Neuronal stem cell (in vitro differentiated cells): ENCODE results near the gene KANSL1.
"Not testable (repeated sequence)": the region's sequence is repeated elsewhere in the genome, so short reads cannot be mapped to it uniquely, and the experiment has no call there.

Experiments
- DNase-seq: peaks from one replicate; pipeline ENCODE4 v3.0.0-alpha.2; 2013; ENCODE audit warnings: low spot score
- H2AFZ ChIP-seq: one replicate; pipeline ENCODE4 v1.6.1; 2013; ENCODE audit warnings: mild to moderate bottlenecking, low read length, inconsistent platforms
- H2AK5ac ChIP-seq: 2 replicates; pipeline ENCODE4 v1.6.1; 2013; ENCODE audit warnings: low read depth, mild to moderate bottlenecking, inconsistent platforms, low read length, moderate library complexity, mixed read lengths
- H2BK120ac ChIP-seq: 2 replicates; pipeline ENCODE4 v1.6.1; 2013; ENCODE audit warnings: low read depth, mild to moderate bottlenecking, inconsistent platforms, low read length, moderate library complexity, mixed read lengths
- H2BK12ac ChIP-seq: one replicate; pipeline ENCODE4 v1.6.1; 2013; ENCODE audit warnings: low read length, inconsistent platforms
- H2BK15ac ChIP-seq: 2 replicates; pipeline ENCODE4 v1.6.1; 2013; ENCODE audit warnings: mild to moderate bottlenecking, low read length, inconsistent platforms, mixed read lengths
- H2BK5ac ChIP-seq: one replicate; pipeline ENCODE4 v1.6.1; 2013; ENCODE audit warnings: inconsistent platforms, mild to moderate bottlenecking, low read length, moderate library complexity
- H3K14ac ChIP-seq: one replicate; pipeline ENCODE4 v1.6.1; 2013; ENCODE audit warnings: low read length, inconsistent platforms
- H3K18ac ChIP-seq: 2 replicates; pipeline ENCODE4 v1.6.1; 2013; ENCODE audit warnings: low read length, inconsistent platforms
- H3K23ac ChIP-seq: 2 replicates; pipeline ENCODE4 v1.6.1; 2013; ENCODE audit warnings: low read depth, mild to moderate bottlenecking, mixed read lengths, low read length, inconsistent platforms; ENCODE audit not compliant: poor library complexity
- H3K27ac ChIP-seq: replicated peaks from 3 replicates; pipeline ENCODE4 v1.5.1; 2013; ENCODE audit warnings: low read length, inconsistent platforms
- H3K27me3 ChIP-seq, 3 experiments: 2 replicates each; pipeline ENCODE4 v1.6.1; 2013; ENCODE audit warnings: low read length in 3 of 3, mild to moderate bottlenecking in 2 of 3, inconsistent platforms in 1 of 3, low read depth in 1 of 3, mixed read lengths in 1 of 3, moderate library complexity in 1 of 3; ENCODE audit not compliant: control insufficient read depth in 3 of 3, insufficient read depth in 3 of 3
- H3K36me3 ChIP-seq, 2 donors: replicated peaks in 1 of 2; 2 replicates each; pipeline ENCODE4 v1.6.1; 2013; ENCODE audit warnings: low read length in 2 of 2; ENCODE audit not compliant: control insufficient read depth in 2 of 2, insufficient read depth in 2 of 2
- H3K4ac ChIP-seq: 2 replicates; pipeline ENCODE4 v1.6.1; 2013; ENCODE audit warnings: inconsistent platforms, mild to moderate bottlenecking, low read length, moderate library complexity
- H3K4me1 ChIP-seq, 2 donors: 1 replicate in 1 of 2; 2 replicates in 1 of 2; pipeline ENCODE4 v1.6.1; 2013; ENCODE audit warnings: low read length in 2 of 2, low read depth in 1 of 2; ENCODE audit not compliant: control insufficient read depth in 2 of 2, insufficient read depth in 1 of 2
- H3K4me2 ChIP-seq: one replicate; pipeline ENCODE4 v1.6.1; 2013; ENCODE audit warnings: mild to moderate bottlenecking, low read length, inconsistent platforms; ENCODE audit not compliant: insufficient read depth, poor library complexity, severe bottlenecking
- H3K4me3 ChIP-seq, 2 donors: 2 replicates each; pipeline ENCODE4 v1.5.1; 2013; ENCODE audit warnings: low read length in 2 of 2, mild to moderate bottlenecking in 2 of 2, inconsistent platforms in 1 of 2, moderate library complexity in 1 of 2
- H3K79me1 ChIP-seq: one replicate; pipeline ENCODE4 v1.6.1; 2013; ENCODE audit warnings: low read depth, mild to moderate bottlenecking, inconsistent platforms, low read length, moderate library complexity
- H3K9ac ChIP-seq: one replicate; pipeline ENCODE4 v1.6.1; 2013; ENCODE audit warnings: mild to moderate bottlenecking, low read depth, low read length, inconsistent platforms; ENCODE audit not compliant: poor library complexity
- H3K9me3 ChIP-seq, 2 donors: replicated peaks in 1 of 2; 2 replicates each; pipeline versions ENCODE3 to v1.6.1; 2013; ENCODE audit warnings: low read length in 2 of 2, mild to moderate bottlenecking in 2 of 2, inconsistent platforms in 1 of 2, low read depth in 1 of 2, mixed read lengths in 1 of 2, moderate library complexity in 1 of 2; ENCODE audit not compliant: control insufficient read depth in 2 of 2, insufficient read depth in 1 of 2
- H4K8ac ChIP-seq: one replicate; pipeline ENCODE4 v1.6.1; 2013; ENCODE audit warnings: low read depth, mild to moderate bottlenecking, inconsistent platforms, low read length, moderate library complexity
- H4K91ac ChIP-seq: one replicate; pipeline ENCODE4 v1.6.1; 2013; ENCODE audit warnings: low read length, low read depth, mild to moderate bottlenecking, inconsistent platforms; ENCODE audit not compliant: poor library complexity
- WGBS, 2 donors: extraction: QIAGEN DNeasy Blood & Tissue Kit; methylation state at CpG; one replicate each; pipeline ENCODE4 v1.1.7; 2013; ENCODE audit warnings: missing lambda C conversion rate in 2 of 2, mixed read lengths in 1 of 2; ENCODE audit not compliant: insufficient read length in 2 of 2, insufficient replicate concordance in 1 of 2; ENCODE audit errors: extremely low coverage in 2 of 2; 5-methylcytosine and 5-hydroxymethylcytosine counted together

The KANSL1 gene

GRCh38 chr17:46023366-46023765 lies 169.9 kb downstream of the KANSL1 start:
- not testable (repeated sequence) for H2BK15ac ChIP-seq, H3K9ac ChIP-seq, H4K91ac ChIP-seq, H2BK120ac ChIP-seq, H2BK12ac ChIP-seq, H3K14ac ChIP-seq, H3K27ac ChIP-seq, H4K8ac ChIP-seq, H3K23ac ChIP-seq, H3K4me2 ChIP-seq, H3K9me3 ChIP-seq, H3K27me3 ChIP-seq, H2AFZ ChIP-seq, H2AK5ac ChIP-seq, H2BK5ac ChIP-seq, H3K4me3 ChIP-seq, DNase-seq, H3K4ac ChIP-seq, H3K79me1 ChIP-seq, H3K18ac ChIP-seq
- Histone ChIP-seq H3K4me1 (peaks cover 0 to 17% of the 10 kb centered on the region in 2 donors), H3K36me3 (peaks cover 7 to 45% of the 10 kb centered on the region in 2 donors)
- WGBS, 2 donors = no CpG with 5 or more reads among the region's 7 CpGs

GRCh38 chr17:46020998-46021397 lies 172.2 kb downstream of the KANSL1 start:
- H2BK120ac ChIP-seq = no peak overlapping the region
- DNase-seq = no peak
- H2BK12ac ChIP-seq = no peak overlapping the region
- no peak overlapping the region for H2BK15ac ChIP-seq
- no peak overlapping the region for H3K23ac ChIP-seq
- H3K18ac ChIP-seq = no peak overlapping the region
- no CpG with 5 or more reads among the region's 12 CpGs for WGBS, 2 donors
- no peak overlapping the region for H2BK5ac ChIP-seq
- peaks cover 0 to 15% of the 10 kb centered on the region in 2 donors for H3K4me1 ChIP-seq
- H3K27me3 ChIP-seq = no peaks in the 10 kb centered on the region
- no peak overlapping the region for H3K27ac ChIP-seq
- H3K4me3 ChIP-seq = no peak overlapping the region
- H3K9ac ChIP-seq = no peak overlapping the region
- no peak overlapping the region for H4K91ac ChIP-seq
- H3K4ac ChIP-seq = no peak overlapping the region
- no peaks in the 10 kb centered on the region for H3K79me1 ChIP-seq
- no peak overlapping the region for H3K4me2 ChIP-seq
- no peak overlapping the region for H4K8ac ChIP-seq
- H2AK5ac ChIP-seq = peak overlapping the region; percentile 78
- H3K14ac ChIP-seq = peak overlapping the region; percentile 47
- peaks cover 0 to 2% of the 10 kb centered on the region in 2 donors for H3K9me3 ChIP-seq
- H2AFZ ChIP-seq = no peak overlapping the region
- peaks cover 4 to 21% of the 10 kb centered on the region in 2 donors for H3K36me3 ChIP-seq

DNA sequence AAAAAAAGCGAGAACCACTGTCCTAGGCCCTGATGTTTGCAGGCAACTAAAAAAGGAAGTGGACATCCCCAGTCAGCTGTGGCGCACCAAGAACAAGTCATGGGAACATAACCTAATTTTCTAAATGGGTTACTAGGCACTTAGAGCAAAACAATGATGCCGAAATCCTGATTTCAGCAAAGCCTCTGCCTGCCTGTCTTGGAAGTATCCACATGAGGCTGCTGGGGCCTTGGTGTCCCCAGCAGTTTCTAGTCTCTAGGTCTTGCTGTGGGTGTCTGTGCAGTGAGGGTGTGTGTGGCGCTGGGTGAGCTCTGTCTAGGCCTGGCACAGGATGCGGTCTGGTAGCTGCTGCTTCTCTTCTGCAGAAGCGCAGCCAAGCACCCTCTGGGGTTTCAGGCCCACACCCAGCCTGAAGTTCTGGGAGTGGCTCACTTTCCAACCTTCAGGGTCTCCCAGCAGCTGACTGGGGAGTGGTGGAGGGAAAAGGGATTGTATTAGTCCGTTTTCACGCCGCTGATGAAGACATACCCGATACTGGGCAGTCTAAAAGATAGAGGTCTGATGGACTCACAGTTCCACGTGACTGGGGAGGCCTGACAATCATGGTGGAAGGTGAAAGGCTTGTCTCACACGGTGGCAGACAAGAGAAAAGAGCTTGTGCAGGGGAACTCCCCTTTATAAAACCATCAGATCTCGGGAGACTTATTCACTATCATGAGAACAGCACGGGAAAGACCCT lies 173.0 kb downstream of the KANSL1 start:
- no peak overlapping the region for H2BK120ac ChIP-seq
- H3K23ac ChIP-seq = no peak overlapping the region
- peaks cover 1 to 14% of the 10 kb centered on the region in 2 donors for H3K36me3 ChIP-seq
- H3K27ac ChIP-seq = no peak overlapping the region
- no peak overlapping the region for H2AK5ac ChIP-seq
- no peak overlapping the region for H4K91ac ChIP-seq
- H2BK12ac ChIP-seq = no peak overlapping the region
- H3K4ac ChIP-seq = no peak overlapping the region
- H3K4me2 ChIP-seq = no peak overlapping the region
- H3K27me3 ChIP-seq = no peaks in the 10 kb centered on the region
- H3K18ac ChIP-seq = no peak overlapping the region
- H2AFZ ChIP-seq = no peak overlapping the region
- H2BK5ac ChIP-seq = no peak overlapping the region
- no peak overlapping the region for H4K8ac ChIP-seq
- no peak for DNase-seq
- WGBS, 2 donors = no CpG with 5 or more reads among the region's 14 CpGs
- no peaks in the 10 kb centered on the region for H3K9me3 ChIP-seq
- peaks cover 0 to 11% of the 10 kb centered on the region in 2 donors for H3K4me1 ChIP-seq
- no peak overlapping the region for H2BK15ac ChIP-seq
- H3K9ac ChIP-seq = no peak overlapping the region
- no peaks in the 10 kb centered on the region for H3K79me1 ChIP-seq
- no peak overlapping the region for H3K4me3 ChIP-seq
- H3K14ac ChIP-seq = no peak overlapping the region

DNA sequence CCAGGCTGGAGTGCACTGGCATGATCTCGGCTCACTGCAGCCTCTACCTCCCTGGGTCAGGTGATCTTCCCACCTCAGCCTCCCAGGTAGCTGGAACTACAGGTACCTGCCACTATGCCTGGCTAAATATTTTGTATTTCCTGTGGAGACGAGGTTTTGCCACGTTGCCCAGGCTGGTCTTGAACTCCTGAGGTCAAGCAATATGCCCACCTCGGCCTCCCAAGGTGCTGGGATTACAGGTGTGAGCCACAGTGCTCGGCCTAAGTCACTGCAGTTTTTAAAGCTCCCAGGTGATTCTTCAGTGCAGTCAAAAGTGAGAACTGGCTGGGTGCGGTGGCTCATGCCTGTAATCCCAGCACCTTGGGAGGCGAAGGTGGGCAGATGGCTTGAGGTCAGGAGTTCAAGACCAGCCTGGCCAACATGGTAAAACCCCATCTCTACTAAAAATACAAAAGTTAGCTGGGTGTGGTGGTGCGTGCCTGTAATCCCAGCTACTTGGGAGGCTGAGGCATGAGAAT lies 173.8 kb downstream of the KANSL1 start:
- not testable (repeated sequence) for H3K27me3 ChIP-seq, H4K91ac ChIP-seq, H3K14ac ChIP-seq, H2BK12ac ChIP-seq, H3K4me1 ChIP-seq, H2AK5ac ChIP-seq, H2BK5ac ChIP-seq, DNase-seq, H3K23ac ChIP-seq, H3K4ac ChIP-seq, H3K4me2 ChIP-seq, H3K9ac ChIP-seq, H3K79me1 ChIP-seq, H3K4me3 ChIP-seq, H3K27ac ChIP-seq, H2BK120ac ChIP-seq, H3K18ac ChIP-seq, H2AFZ ChIP-seq, H3K36me3 ChIP-seq, H3K9me3 ChIP-seq, H2BK15ac ChIP-seq
- WGBS, 2 donors = no CpG with 5 or more reads among the region's 8 CpGs
- H4K8ac ChIP-seq = peak overlapping the region; percentile 43
